GM21737 (cell line): Measurements from ENCODE around the gene DPP10.

Experiments
- ATAC-seq: cut with Tn5 transposase; IDR thresholded peaks from one replicate; pipeline ENCODE4 v1.9.1; 2021; ENCODE audit warnings: mild to moderate bottlenecking, moderate library complexity; ENCODE audit not compliant: unreplicated experiment

The DPP10 gene

GRCh38 chr2:115201386-115201785 lies 758.9 kb downstream of the DPP10 start:
- no peak for ATAC-seq

GRCh38 chr2:115208493-115209164 lies 766.2 kb downstream of the DPP10 start:
- ATAC-seq = no peak

- ATAC-seq = no peak
Measured at GRCh38 chr2:115214050-115214449, 771.6 kb downstream of the DPP10 start.

GRCh38 chr2:115219296-115219695 lies 776.9 kb downstream of the DPP10 start:
- ATAC-seq = no peak

- no peak for ATAC-seq
Measured at GRCh38 chr2:115234186-115234585, 791.7 kb downstream of the DPP10 start.

GRCh38 chr2:115234737-115235136 lies 792.3 kb downstream of the DPP10 start:
- no peak for ATAC-seq

- no peak for ATAC-seq
Measured at GRCh38 chr2:115248066-115248465, 805.6 kb downstream of the DPP10 start.

GRCh38 chr2:115277366-115277765 lies 834.9 kb downstream of the DPP10 start:
- no peak for ATAC-seq

GRCh38 chr2:115285416-115285815 lies 843.0 kb downstream of the DPP10 start:
- ATAC-seq = no peak

- no peak for ATAC-seq
Measured at GRCh38 chr2:115290478-115290877, 848.0 kb downstream of the DPP10 start.

GRCh38 chr2:115292742-115293141 lies 850.3 kb downstream of the DPP10 start:
- no peak for ATAC-seq

- ATAC-seq = no peak
Measured at GRCh38 chr2:115294999-115295398, 852.6 kb downstream of the DPP10 start.

GRCh38 chr2:115297056-115297455 lies 854.6 kb downstream of the DPP10 start:
- ATAC-seq = no peak

GRCh38 chr2:115299199-115299598 lies 856.8 kb downstream of the DPP10 start:
- no peak for ATAC-seq

- ATAC-seq = no peak
Measured at GRCh38 chr2:115305712-115306111, 863.3 kb downstream of the DPP10 start.

- ATAC-seq = no peak
Measured at GRCh38 chr2:115314119-115314518, 871.7 kb downstream of the DPP10 start.

- ATAC-seq = no peak
Measured at GRCh38 chr2:115327061-115327460, 884.6 kb downstream of the DPP10 start.

- ATAC-seq = no peak
Measured at GRCh38 chr2:115359550-115359949, 917.1 kb downstream of the DPP10 start.

- ATAC-seq = no peak
Measured at GRCh38 chr2:115364093-115364492, 921.7 kb downstream of the DPP10 start.

- ATAC-seq = no peak
Measured at GRCh38 chr2:115369400-115369799, 927.0 kb downstream of the DPP10 start.

GRCh38 chr2:115374981-115375380 lies 932.5 kb downstream of the DPP10 start:
- ATAC-seq = no peak

- ATAC-seq = no peak
Measured at GRCh38 chr2:115384399-115384798, 942.0 kb downstream of the DPP10 start.

- ATAC-seq = no peak
Measured at GRCh38 chr2:115386465-115386864, 944.0 kb downstream of the DPP10 start.
